ENCODE data around the gene COMT. TPM values are rescaled to one million over a fixed set of nuclear protein-coding genes. Genes with fewer than 3 reads are reported as not detected.

Gene COMT
- total RNA-seq, 2 experiments from 2014 or later = 90.8 to 112 TPM

DNA sequence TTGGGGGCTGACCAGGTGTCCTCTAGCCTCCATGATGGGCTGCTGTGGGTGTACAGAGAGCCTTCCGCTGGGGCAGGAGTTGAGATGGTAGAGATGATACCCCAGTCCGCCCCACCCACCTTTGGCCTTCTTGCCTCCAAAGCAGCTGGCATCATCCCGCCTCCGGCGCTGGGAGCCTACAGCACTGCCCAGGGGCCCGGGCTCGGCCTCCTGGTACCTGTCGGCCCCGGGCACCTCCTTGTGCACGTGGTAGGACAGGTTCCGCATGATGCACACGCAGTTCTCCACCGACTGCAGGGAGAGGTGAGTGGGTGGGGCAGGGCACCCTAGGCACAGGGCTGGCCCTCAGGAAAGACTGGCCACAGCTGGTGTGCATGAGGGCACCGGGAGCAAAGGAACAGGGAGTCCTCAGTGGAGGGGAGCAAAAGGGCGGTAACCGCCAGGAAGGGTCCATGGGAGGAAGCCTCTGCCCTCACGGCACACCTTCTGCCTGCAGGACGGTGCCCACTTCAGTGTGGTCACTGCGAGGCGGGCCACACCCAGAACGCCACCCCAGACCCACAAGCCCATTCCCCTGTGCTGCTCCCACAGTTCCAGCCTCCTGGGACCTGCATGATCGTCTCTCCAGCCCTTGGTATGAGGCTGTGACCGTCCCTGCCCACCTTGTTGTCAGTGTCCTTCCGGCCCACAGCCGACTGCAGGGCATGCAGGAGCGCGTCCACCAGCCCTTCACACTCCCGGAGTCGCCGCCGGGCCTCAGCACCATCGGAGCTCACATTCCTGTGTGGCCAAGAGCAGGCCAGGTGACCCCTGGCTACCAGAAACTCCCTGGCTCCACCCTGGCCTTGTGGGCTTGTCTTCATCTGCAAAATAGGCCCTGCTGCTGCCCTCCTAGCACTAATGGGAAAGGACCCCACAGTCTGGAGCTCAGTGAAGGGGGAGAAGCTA lies 36.0 kb downstream of the COMT start:
- no peak overlapping the region for H3K4me2 ChIP-seq (ENCODE audit: low read length)
- DNase-seq (ENCODE audit: low spot score) = no peak
- H3K4me3 ChIP-seq (ENCODE audit: low read depth, low read length, poor library complexity, severe bottlenecking) = no peak overlapping the region
- no peaks in the 10 kb centered on the region for H4K20me1 ChIP-seq (ENCODE audit: insufficient read depth, low read length)
- intact Hi-C loops (cut with micrococcal nuclease; ENCODE audit: unreplicated experiment) = no loop called here
- H2AFZ ChIP-seq (ENCODE audit: low read length) = no peak overlapping the region
- peaks cover 20% of the 10 kb centered on the region for H3K4me1 ChIP-seq (ENCODE audit: insufficient read depth, low read length, poor library complexity, severe bottlenecking)
- ChIA-PET CTCF (ENCODE audit: unreplicated experiment) (no interaction called here), POLR2A (no interaction called here)
- no peak overlapping the region for H3K27ac ChIP-seq (ENCODE audit: low read depth, low read length, poor library complexity, severe bottlenecking)
- BruUV-seq (replicated peaks) = no TSS peak
- no peaks in the 10 kb centered on the region for H3K79me2 ChIP-seq (ENCODE audit: insufficient read depth, low read depth, low read length)
- no peaks in the 10 kb centered on the region for H3K9me2 ChIP-seq (ENCODE audit: insufficient read depth, low read length)
- no peaks in the 10 kb centered on the region for H3K36me3 ChIP-seq (ENCODE audit: insufficient read depth, low read length)
- TF ChIP-seq EZH2phosphoT487 (IDR thresholded peaks at IDR 0.05; ENCODE audit: borderline replicate concordance, low read depth, low read length) (no peak), CTCF (conservative IDR thresholded peaks at IDR 0.05; ENCODE audit: low read length) (no peak)
- H3K9me3 ChIP-seq (ENCODE audit: low read length) = no peaks in the 10 kb centered on the region

DNA sequence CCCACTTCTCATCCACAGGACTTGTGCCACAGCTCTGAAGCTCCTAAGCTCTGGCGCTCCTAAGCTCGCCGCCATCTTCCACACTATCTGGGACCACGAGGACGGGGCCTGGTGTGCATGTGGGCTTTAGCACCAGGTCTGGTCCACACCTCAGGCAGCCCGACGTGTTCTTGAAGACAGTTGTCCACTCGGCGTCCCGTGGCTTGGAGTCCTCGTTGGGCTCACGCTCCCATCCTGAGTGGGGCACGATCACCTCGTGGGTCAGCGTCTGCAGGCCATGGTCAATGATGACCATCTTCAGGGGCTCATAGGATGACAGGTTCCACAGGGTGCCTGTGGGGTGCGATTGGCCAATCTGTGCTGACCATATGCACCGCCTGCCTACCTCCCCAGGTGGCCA lies 37.2 kb downstream of the COMT start:
- no peaks in the 10 kb centered on the region for H3K9me2 ChIP-seq (ENCODE audit: insufficient read depth, low read length)

More for the DNA sequence above, 37.2 kb downstream of the COMT start:
- peaks cover 20% of the 10 kb centered on the region for H3K4me1 ChIP-seq (ENCODE audit: insufficient read depth, low read length, poor library complexity, severe bottlenecking)
- DNase-seq (ENCODE audit: low spot score) = no peak
- no TSS peak for BruUV-seq (replicated peaks)
- no peaks in the 10 kb centered on the region for H4K20me1 ChIP-seq (ENCODE audit: insufficient read depth, low read length)
- H3K4me2 ChIP-seq (ENCODE audit: low read length) = no peak overlapping the region
- H3K27ac ChIP-seq (ENCODE audit: low read depth, low read length, poor library complexity, severe bottlenecking) = no peak overlapping the region
- ChIA-PET CTCF (ENCODE audit: unreplicated experiment) (interaction anchor here (0.6 kb wide), 1 partner anchor 177 kb away, joined by 4 read pairs; no protein-coding TSS in a partner anchor), POLR2A (no interaction called here)
- H3K4me3 ChIP-seq (ENCODE audit: low read depth, low read length, poor library complexity, severe bottlenecking) = no peak overlapping the region
- intact Hi-C loops (cut with micrococcal nuclease; ENCODE audit: unreplicated experiment) = no loop called here
- TF ChIP-seq CTCF (conservative IDR thresholded peaks at IDR 0.05; ENCODE audit: low read length) (no peak), EZH2phosphoT487 (IDR thresholded peaks at IDR 0.05; ENCODE audit: borderline replicate concordance, low read depth, low read length) (no peak)
- no peak overlapping the region for H2AFZ ChIP-seq (ENCODE audit: low read length)
- H3K36me3 ChIP-seq (ENCODE audit: insufficient read depth, low read length) = no peaks in the 10 kb centered on the region
- no peaks in the 10 kb centered on the region for H3K79me2 ChIP-seq (ENCODE audit: insufficient read depth, low read depth, low read length)
- H3K9me3 ChIP-seq (ENCODE audit: low read length) = no peaks in the 10 kb centered on the region
